A549 (cell line): ENCODE measurements around the gene KCNIP3.

ENCODE experiments used
- BHLHE40 ChIP-seq: IDR thresholded peaks from 2 replicates; pipeline ENCODE4 v1.6.1; 2012; ENCODE audit warnings: low read depth, low read length, inconsistent platforms
- CTCF ChIP-seq: fragments of >200 bp; sonication (Bioruptor Twin); formaldehyde crosslinking; IDR thresholded peaks from 3 replicates; pipeline ENCODE4 v1.5.1; 2016
- EP300 ChIP-seq, 2 experiments: fragments of >200 bp; sonication (Bioruptor Twin); formaldehyde crosslinking; IDR thresholded peaks; 2 replicates in 1 of 2; 3 replicates in 1 of 2; pipeline ENCODE4 v1.6.1; 2016 to 2017
- FOXS1 ChIP-seq: fragments of 250-450 bp; sonication (Bioruptor Pico); IDR thresholded peaks from 2 replicates; pipeline ENCODE4 v1.5.0; 2020; ENCODE audit warnings: mild to moderate bottlenecking, moderate library complexity
- MAFK ChIP-seq: fragments of 450-650 bp; IDR thresholded peaks from 2 replicates; pipeline ENCODE4 v1.6.1; 2014; ENCODE audit not compliant: partially characterized antibody
- NFE2L2 ChIP-seq: fragments of 150-350 bp; conservative IDR thresholded peaks from 2 replicates; pipeline ENCODE4 v1.6.1; 2014; ENCODE audit warnings: low read length
- RAD21 ChIP-seq, 2 experiments: fragments of >200 bp in 1 of 2; sonication (Bioruptor Twin) in 1 of 2; formaldehyde crosslinking in 1 of 2; IDR thresholded peaks in 1 of 2; conservative IDR thresholded peaks in 1 of 2; 2 replicates in 1 of 2; 3 replicates in 1 of 2; pipeline ENCODE4 v1.6.1; 2012 to 2018; ENCODE audit warnings: inconsistent platforms in 1 of 2
- REST ChIP-seq: fragments of 200-600 bp; sonication (generic); IDR thresholded peaks from 2 replicates; pipeline ENCODE4 v1.6.1; 2016; ENCODE audit warnings: antibody characterized with exemption, mild to moderate bottlenecking, moderate library complexity
- SMC3 ChIP-seq: fragments of >200 bp; sonication (Bioruptor Twin); formaldehyde crosslinking; IDR thresholded peaks from 3 replicates; pipeline ENCODE4 v1.6.1; 2018; ENCODE audit warnings: inconsistent platforms
- TF ChIP-seq, protein P1 (sequence below): IDR thresholded peaks from 2 replicates; pipeline ENCODE4 v1.6.1; 2012

DNA sequence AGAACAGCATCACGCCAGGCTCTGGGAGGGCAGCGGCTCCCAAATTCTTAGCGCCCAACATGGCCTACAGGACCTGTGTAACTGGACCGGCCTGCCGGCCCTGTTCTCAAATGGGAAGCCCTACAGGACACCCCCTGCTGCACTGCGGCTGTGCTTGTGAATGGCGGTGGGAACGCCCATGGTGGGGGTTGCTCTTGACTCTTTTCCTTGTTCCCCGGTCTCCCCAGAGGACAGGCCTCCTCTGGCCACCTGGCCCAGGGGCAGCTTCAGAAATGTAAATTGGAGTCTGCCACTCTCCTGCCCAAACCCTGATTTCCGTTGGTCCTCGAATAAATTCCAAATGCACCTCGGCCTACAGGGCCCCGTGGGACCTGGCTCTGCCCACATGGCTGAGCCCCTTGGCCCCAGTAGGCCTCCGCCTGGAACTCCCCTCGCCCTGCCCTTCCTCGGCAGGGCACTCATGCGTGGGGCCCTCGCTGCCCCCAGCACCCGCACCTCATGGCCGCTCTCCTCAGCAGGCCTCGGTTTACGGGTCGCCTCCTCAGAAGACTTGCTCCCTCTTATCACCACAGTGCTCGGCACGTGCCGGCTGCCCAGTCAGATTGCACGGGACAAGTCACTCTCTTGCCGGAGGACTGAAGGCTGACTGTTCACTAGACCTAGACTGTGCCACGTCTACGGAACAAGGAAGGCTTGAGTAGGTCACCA, 29.4 kb downstream of the KCNIP3 start:
- TF ChIP-seq EP300 (IDR thresholded peaks at IDR 0.05), result no peak
- TF ChIP-seq, protein P1, sequence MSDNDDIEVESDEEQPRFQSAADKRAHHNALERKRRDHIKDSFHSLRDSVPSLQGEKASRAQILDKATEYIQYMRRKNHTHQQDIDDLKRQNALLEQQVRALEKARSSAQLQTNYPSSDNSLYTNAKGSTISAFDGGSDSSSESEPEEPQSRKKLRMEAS, result no peak
- no peak for TF ChIP-seq CTCF
- TF ChIP-seq RAD21 (conservative IDR thresholded peaks at IDR 0.05 in 1 of 2, IDR thresholded peaks at IDR 0.05 in 1 of 2), result no peak
- no peak for TF ChIP-seq BHLHE40
- TF ChIP-seq SMC3, result no peak
- no peak for TF ChIP-seq MAFK
- no peak for TF ChIP-seq NFE2L2
- TF ChIP-seq REST, result no peak
- TF ChIP-seq FOXS1 (CRISPR knock-in tag), result no peak
